Pancreas (tissue), 10 donors: ENCODE results near the gene CRABP2. TPM values are rescaled to one million over a fixed set of nuclear protein-coding genes. Genes with fewer than 3 reads are reported as not detected.
A peak's percentile ranks its signal among the peaks of the same experiment; 100 is the strongest.

Experiments used
- ATAC-seq, 4 donors: fragments of 200-7000 bp; cut with Tn5 transposase; one replicate each; pipeline versions ENCODE4 v1.8.0 to v1.9.1; 2020; ENCODE audit warnings: mild to moderate bottlenecking in 4 of 4, moderate library complexity in 4 of 4
- DNase-seq, 6 donors: peaks; one replicate each; pipeline ENCODE4 v3.0.0-alpha.2; 2020
- FAIRE-seq: peaks from 2 replicates; lab custom pipeline; 2012; peaks lifted over from hg19 to GRCh38; lab: Jason Lieb, UNC
- H3K27ac ChIP-seq, 4 donors: fragments of 200-600 bp; sonication (generic); 1 replicate in 3 of 4; 2 replicates in 1 of 4; pipeline versions ENCODE4 v1.5.0 to v1.8.0; 2020
- H3K27me3 ChIP-seq, 4 donors: fragments of 200-600 bp; one replicate each; pipeline ENCODE4 v1.8.0; 2021
- H3K36me3 ChIP-seq, 3 donors: fragments of 200-600 bp; sonication (generic) in 1 of 3; one replicate each; pipeline versions ENCODE4 v1.5.0 to v1.8.0; 2020 to 2021
- H3K4me1 ChIP-seq, 3 donors: fragments of 200-600 bp; one replicate each; pipeline ENCODE4 v1.8.0; 2021
- H3K4me3 ChIP-seq, 4 donors: fragments of 200-600 bp; sonication (generic) in 2 of 4; one replicate each; pipeline versions ENCODE4 v1.5.0 to v1.8.0; 2020 to 2021
- H3K9me3 ChIP-seq, 4 donors: fragments of 200-600 bp; one replicate each; pipeline ENCODE4 v1.8.0; 2021
- CTCF ChIP-seq, 4 donors: fragments of 200-600 bp; sonication (generic) in 3 of 4; IDR thresholded peaks; one replicate each; pipeline versions ENCODE4 v1.5.0 to v1.8.0; 2021; ENCODE audit warnings: antibody characterized with exemption in 4 of 4
- WGBS, 2 donors: extraction: QIAGEN DNeasy Blood & Tissue Kit; methylation state at CpG; one replicate each; pipeline ENCODE4 v1.1.7; 2013; 5-methylcytosine and 5-hydroxymethylcytosine counted together
- intact Hi-C, 3 donors: fragments of 100-400 bp; cut with DNase I; formaldehyde crosslinking; loops; one replicate each; pipeline versions ENCODE4 v1.11.1 to v1.14.2; 2022
- polyA plus RNA-seq, 2 donors: library from polyadenylated mRNA; stranded (reverse); fragments of 200-250 nt; gene quantifications; one replicate each; pipeline ENCODE4 v1.2.3, GENCODE V29; 2013
- total RNA-seq, 6 donors: library from RNA; stranded (reverse); fragmentation: NEBNext Ultra II Directional in 4 of 6; extraction: Animal tissue kit (Norgen Biotek cat#: 25700) in 4 of 6; gene quantifications; one replicate each; pipeline versions ENCODE4 v1.2.1 to v1.2.4, GENCODE V29; 2021 to 2023
- donor health status: healthy with polysubstance abuse.
- donor health status: DM: no; HTN: no; CAD: no; lungs with moderate emphysema.
- donor health status: DM: no; HTN: no; CAD: no.
- donor health status: control.
- donor health status: control.
- donor health status: Bipolar disorder and iron deficiency.
- donor health status: DM: yes; HTN: yes; CAD: no.
- donor health status: DM: no; HTN: no; CAD: no.
- donor health status: DM: no; HTN: no; CAD: no.
- donor health status: DM: yes; HTN: yes; CAD: no.

The CRABP2 gene
- total and polyA plus RNA-seq, 8 donors = 0.38 to 5.0 (median 2.4) TPM

GRCh38 chr1:156705918-156706656 is 704 bp upstream of the CRABP2 start:
- Histone ChIP-seq H3K27ac (no peak overlapping the region), H3K36me3 (no peaks in the 10 kb centered on the region), H3K9me3 (no peaks in the 10 kb centered on the region), H3K4me1 (peaks cover 9 to 22% (median 17%) of the 10 kb centered on the region in 3 donors), H3K27me3 (peaks cover 0 to 6% (median 0%) of the 10 kb centered on the region in 4 donors), H3K4me3 (peak overlapping the region; percentile 7 to 48 (median 26))
- ATAC-seq = peak; percentile 64 to 75 (median 70)
- WGBS, 2 donors = 2% methylated on average over 44 to 45 of the region's 45 CpGs
- peak; percentile 57 to 73 (median 64) for TF ChIP-seq CTCF (IDR thresholded peaks at IDR 0.05)
- DNase-seq = peak; percentile 37 to 84 (median 63)
- no peak for FAIRE-seq
- intact Hi-C loops = no loop called here

- Histone ChIP-seq H3K9me3 (no peaks in the 10 kb centered on the region), H3K27ac (no peak overlapping the region), H3K27me3 (peaks cover 0 to 6% (median 0%) of the 10 kb centered on the region in 4 donors), H3K4me3 (peak overlapping the region in 3 of 4 donors; percentile 21 to 48 (median 30)), H3K36me3 (no peaks in the 10 kb centered on the region), H3K4me1 (peaks cover 9 to 22% (median 17%) of the 10 kb centered on the region in 3 donors)
- DNase-seq (peak in 5 of 6 donors; percentile 42 to 78 (median 74)), FAIRE-seq (no peak), ATAC-seq (peak; percentile 39 to 72 (median 56))
- WGBS, 2 donors = 2 to 4% methylated on average over 29 of the region's 29 CpGs
- intact Hi-C loops = no loop called here
- TF ChIP-seq CTCF (IDR thresholded peaks at IDR 0.05) = no peak
Measured at GRCh38 chr1:156704930-156705320, 458 bp downstream of the CRABP2 start.

- DNase-seq (no peak), FAIRE-seq (no peak), ATAC-seq (no peak)
- Histone ChIP-seq H3K9me3 (no peaks in the 10 kb centered on the region), H3K4me3 (peak overlapping the region in 1 of 4 donors; percentile 48), H3K27me3 (peaks cover 0 to 6% (median 0%) of the 10 kb centered on the region in 4 donors), H3K4me1 (peaks cover 9 to 22% (median 17%) of the 10 kb centered on the region in 3 donors), H3K36me3 (no peaks in the 10 kb centered on the region), H3K27ac (no peak overlapping the region)
- intact Hi-C loops = no loop called here
- WGBS, 2 donors = 63 to 71% methylated on average over 10 of the region's 10 CpGs
- TF ChIP-seq CTCF (IDR thresholded peaks at IDR 0.05) = no peak
Measured at GRCh38 chr1:156704166-156704711, 1.1 kb downstream of the CRABP2 start.

- TF ChIP-seq CTCF (IDR thresholded peaks at IDR 0.05) = no peak
- Histone ChIP-seq H3K27me3 (peaks cover 0 to 6% (median 0%) of the 10 kb centered on the region in 4 donors), H3K9me3 (no peaks in the 10 kb centered on the region), H3K27ac (no peak overlapping the region), H3K36me3 (no peaks in the 10 kb centered on the region), H3K4me3 (no peak overlapping the region), H3K4me1 (peaks cover 9 to 22% (median 17%) of the 10 kb centered on the region in 3 donors)
- intact Hi-C loops = no loop called here
- no peak for ATAC-seq
- FAIRE-seq = no peak
- WGBS, 2 donors = 43 to 45% methylated on average over 4 of the region's 4 CpGs
- DNase-seq = no peak
Measured at GRCh38 chr1:156703741-156704140, 1.6 kb downstream of the CRABP2 start.
